SKM-1 (cell line): ENCODE measurements around the gene RIPOR1.
A peak's percentile ranks its signal among the peaks of the same experiment; 100 is the strongest.

Source experiments
- DNase-seq: peaks from one replicate; lab custom pipeline; 2025; ENCODE audit not compliant: unreplicated experiment; lab: John Stamatoyannopoulos, UW

The RIPOR1 gene

DNA sequence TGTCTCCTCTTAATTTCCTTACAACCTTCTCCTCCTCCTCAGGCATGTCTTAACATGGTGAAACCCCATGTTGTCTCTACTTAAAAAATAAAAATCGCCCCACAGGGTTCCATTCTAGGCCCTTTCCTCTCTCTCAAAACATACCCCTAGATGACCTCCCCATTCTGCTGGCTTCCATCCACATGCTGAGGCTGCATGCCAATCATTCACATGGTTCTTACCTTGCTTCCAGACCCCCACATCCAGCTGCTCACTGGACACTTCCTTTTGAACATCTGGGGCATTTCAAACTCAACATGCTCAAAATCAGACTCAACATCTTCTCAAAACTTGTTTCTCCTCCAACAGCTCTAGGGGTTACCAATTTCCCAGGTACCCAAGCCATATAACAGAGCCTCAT lies 21.3 kb downstream of the RIPOR1 start:
- DNase-seq: no peak

DNA sequence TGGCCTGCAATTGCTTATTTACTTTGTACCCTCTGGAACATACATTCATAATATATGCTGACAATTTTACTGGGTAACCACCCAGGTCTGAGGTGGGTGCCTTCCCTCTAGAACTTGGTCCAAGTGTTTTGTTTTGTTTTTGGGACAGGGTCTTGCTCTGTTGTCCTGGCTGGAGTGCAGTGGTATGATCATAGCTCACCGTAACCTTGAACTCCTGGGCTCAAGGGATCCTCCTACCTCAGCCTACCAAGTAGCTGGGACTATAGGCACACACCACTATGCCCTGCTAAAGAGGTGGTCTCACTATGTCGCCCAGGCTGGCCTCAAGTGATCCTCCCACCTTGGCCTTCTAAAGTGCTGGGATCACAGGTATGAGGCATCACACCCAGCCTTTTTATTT lies 22.5 kb downstream of the RIPOR1 start:
- DNase-seq: no peak

DNA sequence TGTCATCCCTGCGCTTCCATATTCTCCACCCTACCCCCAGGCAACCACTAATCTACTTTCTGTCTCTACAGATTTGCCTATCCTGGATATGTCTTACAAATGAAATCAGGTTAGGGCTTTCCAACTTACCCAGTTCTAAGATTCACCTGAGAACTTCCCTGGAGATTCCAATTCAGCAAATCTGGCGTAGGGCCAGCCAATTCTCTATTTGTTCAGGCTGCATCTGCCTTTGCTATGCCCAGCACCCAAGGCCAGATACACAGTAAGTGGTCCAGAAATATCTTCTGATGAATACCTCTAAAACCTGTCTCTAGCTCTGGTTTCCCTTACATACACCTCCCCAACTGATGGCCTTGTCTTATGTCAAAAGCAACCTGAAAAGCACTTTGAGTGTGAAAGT lies 23.3 kb downstream of the RIPOR1 start:
- no peak for DNase-seq

- DNase-seq: no peak
Observed at GRCh38 chr16:67552476-67552875, 23.8 kb downstream of the RIPOR1 start.

DNA sequence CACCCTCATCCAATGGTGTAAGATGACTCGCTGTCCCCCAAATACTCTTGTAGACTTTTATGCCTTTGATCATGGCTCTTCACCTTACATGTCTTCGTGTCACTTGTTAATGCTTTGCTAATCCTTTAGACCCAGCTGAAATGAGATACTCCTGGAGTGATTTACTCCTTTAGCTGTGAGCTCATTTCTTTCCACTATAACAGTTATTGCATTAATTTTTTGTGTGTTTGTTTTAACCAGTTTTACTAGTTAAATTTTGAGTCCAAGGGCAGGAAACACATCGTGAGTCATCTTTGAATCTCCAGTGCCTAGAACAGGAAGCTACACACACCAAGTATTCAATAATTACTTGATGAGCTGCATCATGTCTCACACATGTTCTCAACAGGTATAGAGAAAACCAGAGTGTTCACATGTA lies 27.2 kb downstream of the RIPOR1 start:
- DNase-seq: no peak

DNA sequence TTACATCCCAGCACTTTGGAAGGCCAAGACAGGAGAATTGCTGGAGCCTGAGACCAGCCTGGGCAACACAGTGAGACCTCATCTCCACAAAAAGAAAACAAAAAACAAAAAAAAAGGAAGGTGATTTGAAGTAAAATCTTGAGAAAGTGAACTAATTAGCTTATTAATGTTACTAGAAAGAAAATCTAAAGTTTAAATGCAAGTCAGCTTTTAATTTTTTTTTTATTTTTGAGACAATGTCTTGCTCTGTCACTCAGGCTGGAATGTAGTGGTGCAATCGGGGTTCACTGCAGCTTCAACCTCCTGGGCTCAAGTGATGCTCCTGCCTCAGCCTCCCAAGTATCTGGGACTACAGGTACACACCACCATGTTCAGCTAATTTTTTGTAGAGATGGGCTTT lies 30.2 kb downstream of the RIPOR1 start:
- no peak for DNase-seq

DNA sequence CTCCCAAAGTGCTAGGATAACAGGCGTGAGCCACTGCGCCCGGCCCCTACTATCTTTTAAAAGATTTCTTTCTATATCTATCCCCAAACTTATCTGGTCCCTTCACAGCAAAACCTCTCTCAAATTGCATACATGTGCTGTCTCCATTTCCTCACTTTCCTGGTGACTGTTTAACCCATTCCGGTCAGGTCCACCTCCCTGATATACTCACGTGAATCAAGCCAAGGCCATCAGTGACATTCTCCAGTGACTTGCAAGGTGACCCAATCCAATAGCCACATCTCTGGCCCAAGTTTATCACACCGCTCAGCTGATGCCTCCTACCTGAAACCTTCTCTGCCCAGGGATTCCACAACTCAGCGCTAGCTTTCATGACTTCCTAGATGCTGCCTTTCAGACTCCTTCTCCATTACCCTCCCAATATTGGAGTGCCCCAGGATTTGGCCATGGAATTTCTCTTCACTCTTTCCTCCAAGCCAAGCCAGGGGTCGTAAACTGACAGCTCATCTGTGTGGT lies 32.3 kb downstream of the RIPOR1 start:
- DNase-seq: no peak

- DNase-seq: no peak
Observed at GRCh38 chr16:67561501-67561823, 32.8 kb downstream of the RIPOR1 start.

DNA sequence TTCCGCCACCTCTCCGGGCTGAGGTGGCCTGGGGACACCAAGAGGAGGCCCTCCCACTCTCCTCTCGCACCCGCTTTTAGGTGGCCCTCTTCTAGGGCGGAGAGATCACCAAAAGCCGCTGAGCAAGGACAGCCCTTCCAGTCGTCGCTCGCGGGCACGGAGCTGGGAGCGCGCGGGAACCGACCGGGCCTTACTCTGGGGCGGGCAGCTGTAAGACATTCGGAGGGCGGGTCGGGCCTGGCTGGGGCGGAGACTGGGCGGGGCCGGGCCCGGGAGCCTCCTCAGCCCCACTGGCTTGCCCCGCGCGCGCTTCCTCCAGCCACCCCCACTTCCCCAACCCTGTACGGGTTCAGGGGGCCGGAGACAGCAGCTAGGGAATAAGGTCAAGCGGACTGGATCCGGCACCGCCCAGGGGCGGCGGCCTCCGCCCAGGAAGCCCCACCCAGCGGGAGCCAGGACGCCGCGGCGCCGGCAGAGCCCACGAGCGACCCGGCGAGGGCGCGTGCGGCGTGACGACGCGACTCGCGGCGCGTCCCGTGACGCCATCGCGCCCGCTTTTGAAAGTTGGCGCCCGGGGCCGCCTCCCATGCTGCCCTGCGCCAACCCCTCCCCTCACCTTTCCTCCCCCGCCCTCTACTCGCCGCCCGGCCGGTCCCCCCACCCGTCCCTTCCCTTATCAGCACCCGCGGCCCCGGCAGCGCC lies 33.3 kb downstream of the RIPOR1 start:
- peak; percentile 97 for DNase-seq

DNA sequence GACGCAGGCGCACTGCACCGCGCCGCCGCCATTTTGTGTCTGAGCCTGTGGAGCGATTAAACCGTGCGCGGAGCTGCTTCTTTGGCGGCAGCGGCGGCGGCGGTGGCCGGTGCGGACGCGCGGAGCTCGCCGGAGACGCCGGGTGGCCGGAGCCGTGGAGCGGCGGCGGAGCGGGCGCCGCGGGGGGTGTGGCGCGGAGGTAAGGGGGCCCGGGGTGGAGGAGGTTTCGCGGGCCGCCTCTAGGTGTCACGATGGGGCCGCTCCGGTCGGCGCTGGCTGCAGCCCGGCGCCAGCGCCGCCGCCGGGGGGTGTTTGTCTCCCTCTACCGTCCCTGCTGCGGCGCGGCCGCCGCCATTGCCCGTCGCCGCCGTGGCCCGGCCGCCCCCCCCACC lies 33.9 kb downstream of the RIPOR1 start, which contains the start of gene CTCF:
Gene CTCF (plus strand): TSS at position 1 of the 392 bp plus-strand sequence. CDS start 48,307 bp downstream, outside the sequence.
- peak; percentile 61 for DNase-seq

GRCh38 chr16:67562918-67563707 lies 34.5 kb downstream of the RIPOR1 start:
- no peak for DNase-seq

DNA sequence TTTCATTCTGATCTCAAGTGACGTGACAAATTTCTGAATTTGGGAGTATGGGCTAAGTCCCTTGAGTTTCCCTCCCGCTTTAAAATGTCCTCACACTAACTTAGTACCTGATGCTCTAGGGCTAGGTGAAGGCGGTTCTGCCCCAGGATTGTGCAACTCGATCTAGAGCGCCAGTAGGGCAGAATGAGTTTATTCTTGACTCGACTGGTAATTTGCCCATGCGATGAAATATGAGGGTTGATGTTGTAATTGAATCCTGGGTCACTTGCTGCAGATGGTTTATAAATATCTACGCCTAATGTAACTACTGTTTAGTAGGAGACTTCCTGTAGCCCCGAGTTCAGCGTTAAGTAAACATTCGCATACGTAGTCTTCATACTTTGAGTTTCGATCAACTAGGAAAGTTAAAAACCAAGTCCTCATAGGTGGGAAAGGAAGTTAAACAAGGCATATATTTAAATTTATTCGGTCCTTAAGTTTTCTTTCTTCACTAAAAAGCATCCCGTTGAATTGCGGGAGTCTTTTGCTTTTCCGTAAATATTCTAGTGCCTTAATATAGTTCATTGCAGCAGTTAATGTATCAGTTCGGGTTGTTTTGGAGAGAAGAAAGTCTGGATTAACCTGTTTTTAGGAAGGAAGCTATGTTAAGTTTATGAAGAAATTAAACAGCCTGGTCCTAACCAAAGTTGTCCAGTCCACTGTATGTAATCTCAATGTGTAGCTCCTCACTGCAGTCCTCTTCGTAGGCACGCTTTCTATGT lies 35.3 kb downstream of the RIPOR1 start:
- DNase-seq: peak; percentile 74

DNA sequence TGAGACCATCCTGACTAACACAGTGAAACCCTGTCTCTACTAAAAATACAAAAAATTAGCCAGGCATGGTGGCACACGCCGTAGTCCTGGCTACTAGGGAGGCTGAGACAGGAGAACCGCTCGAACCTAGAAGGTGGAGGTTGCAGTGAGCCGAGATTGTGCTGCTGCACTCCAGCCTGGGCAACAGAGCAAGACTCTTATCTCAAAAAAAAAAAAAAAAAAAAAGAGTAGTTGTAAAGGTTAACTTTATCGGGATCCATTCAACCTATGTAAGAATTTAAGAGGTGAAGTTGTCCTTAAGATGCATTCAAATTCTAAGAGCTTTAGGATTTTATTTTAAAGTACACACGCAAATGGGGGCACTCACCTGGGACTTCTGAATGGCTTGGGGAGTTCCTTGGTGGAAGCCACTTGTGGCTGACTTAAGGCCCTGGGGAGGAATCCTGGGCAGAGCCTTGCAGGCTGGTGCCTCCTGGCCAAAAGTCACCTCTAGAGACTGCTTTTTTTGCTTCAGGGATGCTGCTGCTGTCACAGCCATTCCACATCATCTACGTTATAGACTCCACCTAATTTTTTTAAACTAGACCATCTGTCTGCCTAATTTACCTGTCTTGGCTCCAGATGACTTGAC lies 37.0 kb downstream of the RIPOR1 start:
- no peak for DNase-seq

DNA sequence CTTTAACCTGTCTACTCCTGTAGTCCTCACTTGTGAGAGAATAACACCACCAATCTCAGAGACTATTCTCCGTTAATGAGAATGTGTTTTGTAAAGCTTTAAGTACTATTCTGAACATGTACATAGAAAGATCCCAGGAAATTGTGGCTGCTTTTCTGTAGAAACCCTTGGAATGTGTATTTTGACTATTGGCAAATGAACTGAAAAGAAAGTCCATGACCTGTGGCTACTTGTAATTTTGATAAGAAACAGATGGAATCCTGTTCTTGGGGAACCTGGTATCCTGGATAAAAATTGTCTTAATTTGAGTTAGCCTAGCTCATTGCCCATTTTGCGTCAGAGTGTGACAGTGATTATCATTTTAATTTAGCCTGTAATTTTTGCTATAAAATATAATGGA lies 42.8 kb downstream of the RIPOR1 start:
- no peak for DNase-seq

DNA sequence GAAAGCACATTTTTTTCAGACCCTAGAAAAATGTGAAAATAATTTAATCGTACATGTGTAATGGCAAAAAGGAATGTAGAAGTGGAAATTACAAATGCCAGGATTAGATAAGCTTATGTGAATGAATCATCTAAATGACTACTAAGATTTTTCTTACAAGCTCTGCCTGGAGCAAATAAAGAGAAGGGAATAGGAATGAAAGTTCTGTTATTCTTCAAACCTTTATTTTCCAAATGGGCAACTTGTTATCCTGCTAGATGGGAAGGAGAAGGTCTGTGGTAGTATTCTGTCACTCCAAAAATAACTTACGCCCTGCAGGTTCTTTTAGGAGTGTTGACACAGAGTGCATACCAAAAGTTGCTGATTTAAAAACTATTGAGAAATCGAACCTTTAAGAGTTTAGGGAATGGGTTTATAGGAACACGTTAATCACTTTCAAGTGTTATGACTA lies 43.4 kb downstream of the RIPOR1 start:
- no peak for DNase-seq

GRCh38 chr16:67579686-67580085 lies 51.1 kb downstream of the RIPOR1 start:
- no peak for DNase-seq

DNA sequence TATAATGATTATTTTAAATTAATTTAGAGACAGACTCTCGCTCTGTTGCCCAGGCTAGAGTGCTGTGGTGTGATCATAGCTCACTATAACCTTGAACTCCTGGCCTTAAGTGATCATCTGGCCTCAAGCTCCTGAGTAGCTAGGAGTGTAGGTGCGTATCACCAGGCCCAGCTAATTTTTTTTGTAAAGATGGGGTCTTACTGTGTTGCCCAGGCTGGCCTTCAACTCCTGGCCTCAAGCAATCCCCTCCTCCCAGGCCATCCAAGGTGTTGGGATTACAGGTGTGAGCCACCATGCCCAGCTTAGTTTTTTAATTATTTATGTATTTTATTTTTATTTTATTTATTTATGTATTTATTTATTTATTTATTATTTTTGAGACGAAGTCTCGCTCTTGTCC lies 51.6 kb downstream of the RIPOR1 start:
- DNase-seq: no peak

DNA sequence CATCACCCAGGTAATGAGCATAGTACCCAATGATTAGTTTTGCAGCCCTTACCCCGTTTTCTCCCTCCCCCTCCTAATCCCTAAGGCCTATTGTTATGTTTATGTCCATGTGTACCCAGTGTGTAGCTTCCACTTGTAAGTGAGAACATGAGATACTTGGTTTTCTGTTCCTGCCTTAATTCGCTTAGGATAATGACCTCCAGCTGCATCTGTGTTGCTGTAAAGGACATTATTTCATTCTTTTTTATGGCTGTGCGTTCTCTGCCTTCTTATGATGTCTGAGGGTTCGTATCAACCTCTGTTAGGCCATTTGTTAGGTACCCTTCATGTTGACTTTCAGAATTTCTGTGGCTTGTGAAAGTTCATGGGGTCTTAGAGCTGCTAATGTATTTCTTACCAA lies 64.7 kb downstream of the RIPOR1 start:
- DNase-seq: no peak

GRCh38 chr16:67593701-67594100 lies 65.1 kb downstream of the RIPOR1 start:
- no peak for DNase-seq

DNA sequence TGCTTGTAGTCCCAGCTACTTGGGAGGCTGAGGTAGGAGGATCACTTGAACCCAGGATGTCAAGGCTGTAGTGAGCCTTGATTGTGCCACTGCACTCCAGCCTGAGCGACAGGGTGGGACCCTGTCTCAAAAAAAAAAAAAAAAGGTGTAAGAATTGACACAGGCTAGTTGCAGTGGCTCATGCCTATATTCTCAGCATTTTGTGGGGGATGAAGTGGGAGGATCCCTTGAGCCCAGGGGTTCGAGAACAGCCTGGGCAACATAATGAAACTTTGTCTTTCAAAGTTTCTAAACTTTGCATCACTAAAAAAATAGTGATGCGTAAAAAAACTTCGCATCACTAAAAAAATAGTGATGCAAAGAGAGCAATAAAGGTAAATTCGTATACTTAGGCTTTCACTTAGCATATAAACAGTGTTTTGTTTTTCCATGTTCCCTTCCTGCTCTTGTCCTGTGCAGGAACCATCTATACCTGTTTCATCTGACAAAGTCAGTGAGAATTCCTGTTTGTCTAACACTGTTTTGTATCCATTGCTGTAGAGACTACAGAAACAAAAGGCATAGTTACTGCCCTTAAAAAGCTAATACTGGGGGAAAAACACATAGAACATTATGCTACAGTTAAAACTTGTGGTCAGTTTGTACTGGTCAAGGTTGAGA lies 65.8 kb downstream of the RIPOR1 start:
- no peak for DNase-seq

DNA sequence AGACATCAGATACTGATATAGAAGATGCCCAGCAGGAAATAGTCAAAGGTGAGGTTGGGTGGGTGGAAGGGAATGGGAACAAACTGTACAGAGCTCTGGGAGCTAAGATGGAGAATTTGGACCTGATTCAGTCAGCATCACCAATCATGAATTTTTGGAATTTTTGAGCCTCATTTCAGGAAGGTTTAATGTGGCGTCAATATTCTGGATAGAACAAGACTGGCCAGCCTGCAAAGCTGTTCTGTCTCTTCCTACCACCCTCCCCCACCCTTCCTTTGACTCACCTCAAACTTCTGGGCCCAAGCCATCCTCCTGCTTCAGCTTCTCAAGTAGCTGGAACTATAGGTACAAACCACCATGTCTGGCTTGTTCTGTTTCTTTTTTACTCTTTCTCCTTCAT lies 66.3 kb downstream of the RIPOR1 start:
- DNase-seq: no peak
